ENCODE data around the gene CENPS.

Gene CENPS

DNA sequence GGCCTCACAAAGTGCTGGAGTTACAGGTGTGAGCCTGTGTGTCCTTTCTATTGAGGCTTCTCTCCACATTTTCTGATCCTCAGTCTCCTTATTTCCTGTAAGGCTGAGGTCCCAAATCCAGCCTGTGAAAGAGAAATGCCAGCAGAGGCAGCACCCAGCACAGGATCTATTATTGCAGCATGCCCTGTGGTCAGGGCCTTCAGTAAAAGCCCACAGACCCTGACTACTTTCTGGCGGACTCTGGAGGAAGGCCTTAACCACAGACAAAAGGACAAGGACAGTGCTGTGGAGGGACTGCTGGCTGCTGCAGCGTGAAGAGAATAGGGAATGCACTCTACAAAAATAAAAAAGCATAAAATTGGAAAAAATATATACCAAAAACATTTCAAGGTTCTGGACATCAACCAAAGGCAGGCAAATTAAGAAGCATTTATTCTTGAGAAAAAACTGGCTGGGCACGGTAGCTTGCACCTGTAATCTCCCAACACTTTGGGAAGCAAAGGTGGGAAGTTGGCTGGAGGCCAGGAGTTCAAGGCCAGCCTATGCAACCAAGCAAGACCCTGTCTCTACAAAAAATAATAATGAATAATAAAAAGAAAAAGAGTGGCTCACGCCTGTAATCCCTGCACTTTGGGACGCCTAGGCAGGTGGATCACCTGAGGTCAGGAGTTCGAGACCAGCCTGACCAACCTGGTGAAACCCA is 40.8 kb upstream of the CENPS start:
- no peak for TF ChIP-seq GABPA (IDR thresholded peaks at IDR 0.05; ENCODE audit: low read depth)
- no peak for TF ChIP-seq SPI1 (IDR thresholded peaks at IDR 0.05; ENCODE audit: borderline replicate concordance, low read depth)
- TF ChIP-seq POLR2AphosphoS5 (IDR thresholded peaks at IDR 0.05; ENCODE audit: low read depth), result no peak
- TF ChIP-seq, protein P1, sequence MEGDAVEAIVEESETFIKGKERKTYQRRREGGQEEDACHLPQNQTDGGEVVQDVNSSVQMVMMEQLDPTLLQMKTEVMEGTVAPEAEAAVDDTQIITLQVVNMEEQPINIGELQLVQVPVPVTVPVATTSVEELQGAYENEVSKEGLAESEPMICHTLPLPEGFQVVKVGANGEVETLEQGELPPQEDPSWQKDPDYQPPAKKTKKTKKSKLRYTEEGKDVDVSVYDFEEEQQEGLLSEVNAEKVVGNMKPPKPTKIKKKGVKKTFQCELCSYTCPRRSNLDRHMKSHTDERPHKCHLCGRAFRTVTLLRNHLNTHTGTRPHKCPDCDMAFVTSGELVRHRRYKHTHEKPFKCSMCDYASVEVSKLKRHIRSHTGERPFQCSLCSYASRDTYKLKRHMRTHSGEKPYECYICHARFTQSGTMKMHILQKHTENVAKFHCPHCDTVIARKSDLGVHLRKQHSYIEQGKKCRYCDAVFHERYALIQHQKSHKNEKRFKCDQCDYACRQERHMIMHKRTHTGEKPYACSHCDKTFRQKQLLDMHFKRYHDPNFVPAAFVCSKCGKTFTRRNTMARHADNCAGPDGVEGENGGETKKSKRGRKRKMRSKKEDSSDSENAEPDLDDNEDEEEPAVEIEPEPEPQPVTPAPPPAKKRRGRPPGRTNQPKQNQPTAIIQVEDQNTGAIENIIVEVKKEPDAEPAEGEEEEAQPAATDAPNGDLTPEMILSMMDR (IDR thresholded peaks at IDR 0.05; ENCODE audit: insufficient read depth, low read length), result no peak
- TF ChIP-seq, protein P2, sequence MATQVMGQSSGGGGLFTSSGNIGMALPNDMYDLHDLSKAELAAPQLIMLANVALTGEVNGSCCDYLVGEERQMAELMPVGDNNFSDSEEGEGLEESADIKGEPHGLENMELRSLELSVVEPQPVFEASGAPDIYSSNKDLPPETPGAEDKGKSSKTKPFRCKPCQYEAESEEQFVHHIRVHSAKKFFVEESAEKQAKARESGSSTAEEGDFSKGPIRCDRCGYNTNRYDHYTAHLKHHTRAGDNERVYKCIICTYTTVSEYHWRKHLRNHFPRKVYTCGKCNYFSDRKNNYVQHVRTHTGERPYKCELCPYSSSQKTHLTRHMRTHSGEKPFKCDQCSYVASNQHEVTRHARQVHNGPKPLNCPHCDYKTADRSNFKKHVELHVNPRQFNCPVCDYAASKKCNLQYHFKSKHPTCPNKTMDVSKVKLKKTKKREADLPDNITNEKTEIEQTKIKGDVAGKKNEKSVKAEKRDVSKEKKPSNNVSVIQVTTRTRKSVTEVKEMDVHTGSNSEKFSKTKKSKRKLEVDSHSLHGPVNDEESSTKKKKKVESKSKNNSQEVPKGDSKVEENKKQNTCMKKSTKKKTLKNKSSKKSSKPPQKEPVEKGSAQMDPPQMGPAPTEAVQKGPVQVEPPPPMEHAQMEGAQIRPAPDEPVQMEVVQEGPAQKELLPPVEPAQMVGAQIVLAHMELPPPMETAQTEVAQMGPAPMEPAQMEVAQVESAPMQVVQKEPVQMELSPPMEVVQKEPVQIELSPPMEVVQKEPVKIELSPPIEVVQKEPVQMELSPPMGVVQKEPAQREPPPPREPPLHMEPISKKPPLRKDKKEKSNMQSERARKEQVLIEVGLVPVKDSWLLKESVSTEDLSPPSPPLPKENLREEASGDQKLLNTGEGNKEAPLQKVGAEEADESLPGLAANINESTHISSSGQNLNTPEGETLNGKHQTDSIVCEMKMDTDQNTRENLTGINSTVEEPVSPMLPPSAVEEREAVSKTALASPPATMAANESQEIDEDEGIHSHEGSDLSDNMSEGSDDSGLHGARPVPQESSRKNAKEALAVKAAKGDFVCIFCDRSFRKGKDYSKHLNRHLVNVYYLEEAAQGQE (IDR thresholded peaks at IDR 0.05; ENCODE audit: insufficient replicate concordance, low read depth), result no peak
- peak in 1 of 2 experiments; percentile 80 for DNase-seq (ENCODE audit: low read depth in 1 of 2, low spot score in 1 of 2)
- Histone ChIP-seq H3K27ac (replicated peaks) (peak overlapping the region; percentile 80), H3K27me3 (ENCODE audit: insufficient read depth, poor library complexity, severe bottlenecking) (no peaks in the 10 kb centered on the region), H3K4me3 (replicated peaks; ENCODE audit: insufficient read depth, low read length) (no peak overlapping the region)

DNA sequence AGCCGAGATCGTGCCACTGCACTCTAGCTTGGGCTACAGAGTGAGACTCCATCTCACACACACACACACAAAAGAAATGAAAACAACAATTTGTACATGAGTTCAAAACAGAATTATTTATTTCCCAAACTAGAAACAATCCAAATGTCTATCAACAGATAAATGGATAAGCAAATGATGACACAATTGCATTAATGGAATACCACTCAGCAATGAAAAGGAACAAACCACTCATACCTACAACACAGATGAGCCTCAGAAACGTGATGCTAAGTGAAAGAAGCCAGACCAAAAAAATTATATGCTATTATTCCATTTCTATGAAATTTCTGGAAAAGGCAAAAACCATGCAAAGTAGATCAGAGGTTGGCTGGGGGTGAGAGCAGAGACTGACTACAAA is 33.4 kb upstream of the CENPS start:
- Histone ChIP-seq H3K4me3 (replicated peaks; ENCODE audit: insufficient read depth, low read length) (no peak overlapping the region), H3K27me3 (ENCODE audit: insufficient read depth, poor library complexity, severe bottlenecking) (no peaks in the 10 kb centered on the region), H3K27ac (replicated peaks) (no peak overlapping the region)
- no peak for DNase-seq (ENCODE audit: low read depth in 1 of 2, low spot score in 1 of 2)
- no peak for TF ChIP-seq POLR2AphosphoS5 (IDR thresholded peaks at IDR 0.05; ENCODE audit: low read depth)
- no peak for TF ChIP-seq GABPA (IDR thresholded peaks at IDR 0.05; ENCODE audit: low read depth)
- TF ChIP-seq, protein P1 (IDR thresholded peaks at IDR 0.05; ENCODE audit: insufficient read depth, low read length), result no peak
- no peak for TF ChIP-seq SPI1 (IDR thresholded peaks at IDR 0.05; ENCODE audit: borderline replicate concordance, low read depth)
- TF ChIP-seq, protein P2 (IDR thresholded peaks at IDR 0.05; ENCODE audit: insufficient replicate concordance, low read depth), result no peak

DNA sequence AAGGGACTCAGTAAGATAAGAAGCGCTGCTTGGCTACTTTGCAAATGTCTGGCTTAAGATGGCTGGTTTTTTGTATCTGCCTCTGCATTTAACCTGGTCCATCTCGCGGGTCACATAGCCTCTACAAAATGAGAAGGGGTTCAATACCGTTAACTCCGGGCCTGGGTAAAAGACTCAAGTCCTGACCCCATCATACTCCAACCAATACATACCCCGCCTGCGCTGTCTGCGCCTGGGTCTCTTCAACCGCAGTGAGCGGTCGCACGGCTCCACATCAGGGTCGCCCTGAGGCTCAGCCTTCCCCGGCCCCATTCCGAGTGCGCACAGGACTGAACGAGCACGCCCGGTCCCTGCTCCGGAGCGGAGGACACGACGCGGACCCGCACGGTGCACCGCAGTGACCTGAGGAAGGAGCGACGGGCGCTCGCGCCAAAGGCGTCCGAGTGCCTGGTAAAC is 31.9 kb upstream of the CENPS start:
- Histone ChIP-seq H3K4me3 (replicated peaks; ENCODE audit: insufficient read depth, low read length) (peak overlapping the region; percentile 62), H3K27me3 (ENCODE audit: insufficient read depth, poor library complexity, severe bottlenecking) (no peaks in the 10 kb centered on the region), H3K27ac (replicated peaks) (peak overlapping the region; percentile 95)
- no peak for DNase-seq (ENCODE audit: low read depth in 1 of 2, low spot score in 1 of 2)
- TF ChIP-seq, protein P2 (IDR thresholded peaks at IDR 0.05; ENCODE audit: insufficient replicate concordance, low read depth), result no peak
- TF ChIP-seq POLR2AphosphoS5 (IDR thresholded peaks at IDR 0.05; ENCODE audit: low read depth) (no peak), GABPA (IDR thresholded peaks at IDR 0.05; ENCODE audit: low read depth) (no peak)

All from HL-60 (cell line).